Measurements from ENCODE around the gene SLC2A9. TPM values are rescaled to one million over a fixed set of nuclear protein-coding genes. Genes with fewer than 3 reads are reported as not detected.

Gene SLC2A9
- total and polyA plus RNA-seq, 2 of the 13 experiments (the other 11 are each of a cell fraction or from before 2014, with no cell fraction given): 36.2 to 42.3 TPM

GRCh38 chr4:10063544-10064300 lies 42.4 kb upstream of the SLC2A9 start (continued):
- 0 out of 2 replicates have a peak, but pooled peaks have one; percentile 16 for TF ChIP-seq ZNF263 (CRISPR knock-in tag; IDR thresholded peaks at IDR 0.05)
- no peak for TF ChIP-seq ZNF549 (CRISPR knock-in tag; IDR thresholded peaks at IDR 0.05)
- no peak for TF ChIP-seq MXD1 (CRISPR knock-in tag; IDR thresholded peaks at IDR 0.05)
- no peak for TF ChIP-seq KLF6 (CRISPR knock-in tag; IDR thresholded peaks at IDR 0.05)
- TF ChIP-seq KMT2B (CRISPR knock-in tag; IDR thresholded peaks at IDR 0.05): no peak
- no peak for TF ChIP-seq ZBTB25 (CRISPR knock-in tag; IDR thresholded peaks at IDR 0.05)
- no peak for TF ChIP-seq DDIT3 (CRISPR knock-in tag; IDR thresholded peaks at IDR 0.05)
- TF ChIP-seq HDAC1 (CRISPR knock-in tag; IDR thresholded peaks at IDR 0.05): no peak
- no peak for TF ChIP-seq ZFP41 (CRISPR knock-in tag; IDR thresholded peaks at IDR 0.05; ENCODE audit: borderline replicate concordance)
- TF ChIP-seq ARNTL (CRISPR knock-in tag; IDR thresholded peaks at IDR 0.05): no peak
- no peak for TF ChIP-seq CBX1 (IDR thresholded peaks at IDR 0.05; ENCODE audit: low read depth)
- TF ChIP-seq TCF7L2 (IDR thresholded peaks at IDR 0.05; ENCODE audit: low read depth, low read length): no peak
- TF ChIP-seq PLRG1 (conservative IDR thresholded peaks at IDR 0.05): no peak
- no peak for TF ChIP-seq GTF2F1 (IDR thresholded peaks at IDR 0.05; ENCODE audit: low read length)
- no peak for TF ChIP-seq CAMTA2 (CRISPR knock-in tag; IDR thresholded peaks at IDR 0.05; ENCODE audit: borderline replicate concordance)
- no peak for TF ChIP-seq HNF4G (IDR thresholded peaks at IDR 0.05; ENCODE audit: borderline replicate concordance, low read depth, low read length)
- no peak for TF ChIP-seq HNF4G (CRISPR knock-in tag; IDR thresholded peaks at IDR 0.05; ENCODE audit: borderline replicate concordance, low read depth)
- TF ChIP-seq ZNF138 (CRISPR knock-in tag; IDR thresholded peaks at IDR 0.05; ENCODE audit: low read depth): no peak
- no peak for TF ChIP-seq SETDB1 (CRISPR knock-in tag; IDR thresholded peaks at IDR 0.05; ENCODE audit: borderline replicate concordance)
- TF ChIP-seq ZSCAN31 (CRISPR knock-in tag; IDR thresholded peaks at IDR 0.05; ENCODE audit: low read depth): peak; percentile 86
- TF ChIP-seq ZMYM3 (CRISPR knock-in tag; IDR thresholded peaks at IDR 0.05): no peak
- TF ChIP-seq SMAD3 (CRISPR knock-in tag; IDR thresholded peaks at IDR 0.05): peak; percentile 39; the same call in 1 of the 2 replicates
- no peak for TF ChIP-seq ISX (CRISPR knock-in tag; conservative IDR thresholded peaks at IDR 0.05)
- no peak for TF ChIP-seq ZFP82 (CRISPR knock-in tag; IDR thresholded peaks at IDR 0.05; ENCODE audit: borderline replicate concordance)
- no peak for TF ChIP-seq ZBTB1 (CRISPR knock-in tag; IDR thresholded peaks at IDR 0.05; ENCODE audit: borderline replicate concordance)
- no peak for TF ChIP-seq NONO (IDR thresholded peaks at IDR 0.05)
- peak; percentile 50; the same call in 1 of the 2 replicates for TF ChIP-seq NONO (CRISPR knock-in tag; conservative IDR thresholded peaks at IDR 0.05)
- TF ChIP-seq ZNF891 (CRISPR knock-in tag; IDR thresholded peaks at IDR 0.05): peak; percentile 66; the same call in 1 of the 2 replicates
- no peak for TF ChIP-seq ZNF703 (CRISPR knock-in tag; IDR thresholded peaks at IDR 0.05; ENCODE audit: borderline replicate concordance)
- TF ChIP-seq DNMT1 (CRISPR knock-in tag; IDR thresholded peaks at IDR 0.05): no peak
- no peak for TF ChIP-seq NCOA2 (CRISPR knock-in tag; IDR thresholded peaks at IDR 0.05)

Measured in HepG2 (cell line).